Measurements from ENCODE around the gene HOXA13. TPM values are rescaled to one million over a fixed set of nuclear protein-coding genes. Genes with fewer than 3 reads are reported as not detected.

HOXA13 gene
- polyA plus RNA-seq, 1 donor (not counting 4 experiments of a cell fraction or from before 2014, with no cell fraction given): not detected

DNA sequence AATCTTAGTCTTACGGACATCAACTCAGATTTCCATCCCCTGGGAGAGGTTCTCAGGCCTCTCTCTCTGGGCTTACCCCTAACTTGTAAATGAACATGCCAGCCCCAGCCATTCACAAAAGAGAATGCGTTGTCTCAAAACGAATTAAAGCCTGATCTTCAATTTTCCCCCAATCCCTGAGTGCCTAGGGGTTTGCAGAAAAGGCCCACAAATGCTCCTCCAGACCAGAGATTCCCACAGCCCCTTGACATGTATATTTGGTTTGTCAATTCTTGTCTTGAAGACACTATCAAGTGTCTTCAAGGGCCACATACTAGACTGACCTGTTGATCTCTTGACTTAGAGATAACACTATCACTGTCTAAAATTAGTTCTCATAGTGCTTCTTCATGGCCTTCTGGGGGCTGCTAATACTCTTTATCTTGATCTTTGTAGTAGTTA is 11.9 kb upstream of the HOXA13 start:
- Histone ChIP-seq H3K4me1 (ENCODE audit: control insufficient read depth, extremely low read depth, insufficient read depth, low read length) (peaks cover 5% of the 10 kb centered on the region), H3K4me3 (ENCODE audit: control insufficient read depth in 2 of 3, extremely low read depth in 1 of 3, insufficient read depth in 2 of 3, low read depth in 1 of 3, low read length in 3 of 3) (no peak overlapping the region), H4K20me1 (ENCODE audit: control insufficient read depth, extremely low read depth, insufficient read depth, low read length) (peaks cover 13% of the 10 kb centered on the region), H3K9me1 (ENCODE audit: control insufficient read depth, extremely low read depth, insufficient read depth, low read length) (no peaks in the 10 kb centered on the region), H3K27me3 (ENCODE audit: control insufficient read depth, extremely low read depth, insufficient read depth, low read length) (peaks cover 84% of the 10 kb centered on the region), H3K9me3 (ENCODE audit: control insufficient read depth, low read depth, low read length) (no peaks in the 10 kb centered on the region), H3K9ac (ENCODE audit: control insufficient read depth, extremely low read depth, insufficient read depth, low read length) (no peak overlapping the region), H3K79me2 (ENCODE audit: control insufficient read depth, insufficient read depth, low read length) (no peaks in the 10 kb centered on the region), H3K4me2 (ENCODE audit: control insufficient read depth, extremely low read depth, insufficient read depth, low read depth, low read length) (no peak overlapping the region), H3K36me3 (ENCODE audit: control insufficient read depth in 2 of 2, extremely low read depth in 1 of 2, insufficient read depth in 2 of 2, low read length in 2 of 2) (no peaks in the 10 kb centered on the region), H2AFZ (ENCODE audit: control insufficient read depth, low read length) (no peak overlapping the region), H3K27ac (ENCODE audit: control insufficient read depth, insufficient read depth, low read length) (no peak overlapping the region)
- FAIRE-seq: no peak
- DNase-seq (ENCODE audit: low read depth, low spot score): no peak
- no peak for TF ChIP-seq CTCF (optimal IDR thresholded peaks at IDR 0.05 in 1 of 3, IDR thresholded peaks at IDR 0.05 in 1 of 3, conservative IDR thresholded peaks at IDR 0.05 in 1 of 3; ENCODE audit: extremely low read depth in 1 of 3, insufficient read depth in 2 of 3, low read length in 3 of 3)
- peak; percentile 5 for TF ChIP-seq EZH2 (IDR thresholded peaks at IDR 0.05; ENCODE audit: low read length)
- dilution Hi-C loops (cut with MboI; ENCODE audit: extremely low pct_ligation_motif_present, low sequenced_read_pairs): loop anchor here (25.0 kb wide), 1 partner anchor 376 kb away; no protein-coding TSS in a partner anchor

DNA sequence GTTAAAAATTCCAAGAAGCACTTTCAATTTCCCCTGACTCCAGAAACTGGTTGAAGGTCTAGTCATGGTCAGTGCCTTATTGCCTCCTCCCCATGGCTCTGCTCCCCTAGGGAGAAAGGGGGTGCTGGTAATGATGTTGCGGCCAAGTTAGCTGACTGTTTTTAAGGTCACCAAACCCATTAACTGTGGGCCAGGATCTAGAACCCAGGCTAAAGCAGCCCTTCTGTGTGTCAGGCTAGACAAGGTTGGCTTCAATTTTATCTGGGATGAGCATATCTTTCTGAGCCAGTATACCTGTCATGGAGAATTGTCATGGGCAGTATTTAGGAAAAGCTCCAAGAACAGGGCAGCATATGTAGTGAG is 11.2 kb upstream of the HOXA13 start:
- H3K4me2 ChIP-seq (ENCODE audit: control insufficient read depth, extremely low read depth, insufficient read depth, low read depth, low read length): no peak overlapping the region
- H2AFZ ChIP-seq (ENCODE audit: control insufficient read depth, low read length): no peak overlapping the region
- H3K9ac ChIP-seq (ENCODE audit: control insufficient read depth, extremely low read depth, insufficient read depth, low read length): no peak overlapping the region
- H3K27me3 ChIP-seq (ENCODE audit: control insufficient read depth, extremely low read depth, insufficient read depth, low read length): peaks cover 84% of the 10 kb centered on the region
- no peaks in the 10 kb centered on the region for H3K79me2 ChIP-seq (ENCODE audit: control insufficient read depth, insufficient read depth, low read length)
- H3K4me3 ChIP-seq (ENCODE audit: control insufficient read depth in 2 of 3, extremely low read depth in 1 of 3, insufficient read depth in 2 of 3, low read depth in 1 of 3, low read length in 3 of 3): no peak overlapping the region
- H3K36me3 ChIP-seq (ENCODE audit: control insufficient read depth in 2 of 2, extremely low read depth in 1 of 2, insufficient read depth in 2 of 2, low read length in 2 of 2): no peaks in the 10 kb centered on the region
- no peaks in the 10 kb centered on the region for H3K9me3 ChIP-seq (ENCODE audit: control insufficient read depth, low read depth, low read length)
- no peak for DNase-seq (ENCODE audit: low read depth, low spot score)
- H3K9me1 ChIP-seq (ENCODE audit: control insufficient read depth, extremely low read depth, insufficient read depth, low read length): no peaks in the 10 kb centered on the region
- dilution Hi-C loops (cut with MboI; ENCODE audit: extremely low pct_ligation_motif_present, low sequenced_read_pairs): loop anchor here (25.0 kb wide), 1 partner anchor 376 kb away; no protein-coding TSS in a partner anchor
- H3K27ac ChIP-seq (ENCODE audit: control insufficient read depth, insufficient read depth, low read length): no peak overlapping the region
- H4K20me1 ChIP-seq (ENCODE audit: control insufficient read depth, extremely low read depth, insufficient read depth, low read length): peaks cover 13% of the 10 kb centered on the region
- no peak for TF ChIP-seq EZH2 (IDR thresholded peaks at IDR 0.05; ENCODE audit: low read length)
- TF ChIP-seq CTCF (optimal IDR thresholded peaks at IDR 0.05 in 1 of 3, IDR thresholded peaks at IDR 0.05 in 1 of 3, conservative IDR thresholded peaks at IDR 0.05 in 1 of 3; ENCODE audit: extremely low read depth in 1 of 3, insufficient read depth in 2 of 3, low read length in 3 of 3): no peak
- H3K4me1 ChIP-seq (ENCODE audit: control insufficient read depth, extremely low read depth, insufficient read depth, low read length): peaks cover 5% of the 10 kb centered on the region
- no peak for FAIRE-seq

All from keratinocyte (primary cell).